ENCODE data around the gene ATRX.
"Not testable (repeated sequence)": the region's sequence is repeated elsewhere in the genome, so short reads cannot be mapped to it uniquely, and the experiment has no call there.

Gene ATRX

DNA sequence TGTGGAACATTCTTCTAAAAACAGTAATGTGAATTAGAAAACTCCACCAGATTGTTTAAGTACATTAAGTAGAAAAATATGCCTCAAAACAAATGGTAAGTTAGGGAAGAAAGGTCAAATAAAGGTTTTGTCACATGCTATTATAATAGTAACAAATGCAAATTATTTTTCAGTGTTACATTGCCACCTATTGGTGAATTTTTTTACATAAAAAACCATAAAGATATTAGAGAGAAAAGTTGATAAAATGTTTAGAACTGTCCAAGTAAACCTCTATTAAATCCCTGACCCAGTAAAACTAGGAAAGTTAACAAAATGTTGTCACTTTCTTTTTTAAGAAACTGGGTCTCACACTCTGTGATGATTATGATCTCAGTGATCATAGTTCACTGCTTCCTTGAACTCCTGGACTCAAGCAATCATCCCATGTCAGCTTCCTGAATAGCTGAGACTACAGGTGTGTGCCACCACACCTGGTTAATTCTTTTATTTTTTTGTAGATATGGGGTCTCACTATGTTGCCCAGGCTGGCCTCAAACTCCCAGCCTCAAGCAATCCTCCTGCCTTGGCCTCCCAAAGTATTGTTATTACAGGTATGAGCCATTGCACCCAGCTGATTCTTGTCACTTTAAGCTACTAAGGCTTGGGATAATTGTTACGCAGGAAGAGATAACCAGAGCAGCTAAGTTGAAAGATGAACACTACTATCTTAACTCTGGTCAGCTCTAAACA lies 157.6 kb downstream of the ATRX start:
- H3K27ac Mint-ChIP-seq: no peak overlapping the region
- H3K9me3 Mint-ChIP-seq: no peaks in the 10 kb centered on the region
- DNase-seq (ENCODE audit: low spot score): no peak
- H3K4me1 Mint-ChIP-seq (ENCODE audit: low read depth): no peaks in the 10 kb centered on the region
- peaks cover 20% of the 10 kb centered on the region for H3K36me3 Mint-ChIP-seq (ENCODE audit: low read depth)
- no peak overlapping the region for H3K4me3 Mint-ChIP-seq
- H3K27me3 Mint-ChIP-seq (ENCODE audit: low read depth): no peaks in the 10 kb centered on the region

- no peaks in the 10 kb centered on the region for H3K9me3 Mint-ChIP-seq
- peak overlapping the region; percentile 14 for H3K27ac Mint-ChIP-seq
- no peak overlapping the region for H3K4me3 Mint-ChIP-seq
- no peak for DNase-seq (ENCODE audit: low spot score)
- peaks cover 7% of the 10 kb centered on the region for H3K4me1 Mint-ChIP-seq (ENCODE audit: low read depth)
- H3K36me3 Mint-ChIP-seq (ENCODE audit: low read depth): peaks cover 22% of the 10 kb centered on the region
- H3K27me3 Mint-ChIP-seq (ENCODE audit: low read depth): no peaks in the 10 kb centered on the region
These were observed 163.3 kb downstream of the ATRX start for GRCh38 chrX:77622672-77623071.

DNA sequence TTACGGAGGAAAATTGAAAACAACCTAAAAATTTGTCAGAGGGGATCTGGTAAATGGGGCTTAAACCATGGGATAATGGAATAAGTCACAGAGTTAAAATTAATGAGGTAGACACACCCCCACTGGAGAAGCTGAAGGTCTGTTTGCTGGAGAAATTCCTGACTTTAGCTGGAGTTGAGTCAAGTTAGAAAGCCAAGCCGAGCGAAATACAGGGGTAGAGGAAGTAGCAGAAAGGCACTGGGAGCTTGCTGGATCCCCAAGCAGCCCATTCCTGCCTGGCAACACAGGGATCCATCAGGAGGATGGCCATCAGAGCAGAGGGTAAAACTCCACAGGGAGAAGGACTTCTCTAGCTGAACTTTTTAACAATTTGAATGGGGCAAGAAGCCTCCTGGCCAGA lies 163.8 kb downstream of the ATRX start:
- no peak overlapping the region for H3K4me3 Mint-ChIP-seq
- H3K27ac Mint-ChIP-seq: no peak overlapping the region
- no peaks in the 10 kb centered on the region for H3K9me3 Mint-ChIP-seq

GRCh38 chrX:77621453-77621852 lies 164.6 kb downstream of the ATRX start:
- not testable (repeated sequence) for H3K27ac Mint-ChIP-seq; H3K4me1 Mint-ChIP-seq (ENCODE audit: low read depth); DNase-seq (ENCODE audit: low spot score); H3K4me3 Mint-ChIP-seq; H3K9me3 Mint-ChIP-seq; H3K27me3 Mint-ChIP-seq (ENCODE audit: low read depth)
- H3K36me3 Mint-ChIP-seq (ENCODE audit: low read depth): peaks cover 22% of the 10 kb centered on the region

More for the DNA sequence above, 163.8 kb downstream of the ATRX start:
- no peaks in the 10 kb centered on the region for H3K27me3 Mint-ChIP-seq (ENCODE audit: low read depth)
- no peak for DNase-seq (ENCODE audit: low spot score)
- peaks cover 7% of the 10 kb centered on the region for H3K4me1 Mint-ChIP-seq (ENCODE audit: low read depth)
- H3K36me3 Mint-ChIP-seq (ENCODE audit: low read depth): peaks cover 22% of the 10 kb centered on the region

- no peaks in the 10 kb centered on the region for H3K9me3 Mint-ChIP-seq
- H3K4me3 Mint-ChIP-seq: no peak overlapping the region
- peaks cover 14% of the 10 kb centered on the region for H3K36me3 Mint-ChIP-seq (ENCODE audit: low read depth)
These were observed 168.8 kb downstream of the ATRX start for GRCh38 chrX:77617206-77617605.

DNA sequence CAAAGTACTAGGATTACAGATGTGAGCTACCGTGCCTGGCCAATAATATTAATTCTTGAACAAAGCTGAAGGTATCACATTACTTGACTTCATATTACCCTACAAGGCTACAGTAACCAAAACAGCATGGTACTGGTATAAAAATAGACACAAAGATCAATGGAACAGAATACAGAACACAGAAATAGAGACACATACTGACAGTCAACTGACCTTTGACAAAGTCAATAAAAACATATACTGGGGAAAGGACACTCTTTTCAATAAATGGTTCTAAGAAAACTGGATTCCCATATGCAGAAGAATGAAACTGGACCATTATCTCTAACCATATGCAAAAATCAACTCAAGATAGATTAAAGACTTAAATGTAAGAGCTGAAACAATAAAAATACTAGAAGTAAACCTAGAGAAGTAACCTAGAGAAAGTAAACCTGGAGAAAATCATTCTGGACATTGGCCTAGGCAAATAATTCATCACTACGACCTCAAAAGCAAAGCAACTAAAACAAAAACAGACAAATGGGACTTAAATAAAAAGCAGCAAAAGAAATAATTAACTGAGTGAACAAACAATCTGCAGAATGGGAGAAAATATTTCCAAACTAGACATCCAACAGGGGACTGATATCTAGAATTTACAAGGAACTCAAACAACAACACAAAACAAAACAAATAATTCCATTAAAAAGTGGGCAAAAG lies 182.2 kb downstream of the ATRX start:
- no peak for DNase-seq (ENCODE audit: low spot score)
- H3K27ac Mint-ChIP-seq: no peak overlapping the region
- H3K4me3 Mint-ChIP-seq: no peak overlapping the region
- H3K9me3 Mint-ChIP-seq: no peaks in the 10 kb centered on the region
- no peaks in the 10 kb centered on the region for H3K4me1 Mint-ChIP-seq (ENCODE audit: low read depth)
- peaks cover 28% of the 10 kb centered on the region for H3K36me3 Mint-ChIP-seq (ENCODE audit: low read depth)
- no peaks in the 10 kb centered on the region for H3K27me3 Mint-ChIP-seq (ENCODE audit: low read depth)

More at GRCh38 chrX:77617206-77617605, 168.8 kb downstream of the ATRX start:
- Mint-ChIP-seq H3K4me1 (ENCODE audit: low read depth) (no peaks in the 10 kb centered on the region), H3K27ac (no peak overlapping the region), H3K27me3 (ENCODE audit: low read depth) (no peaks in the 10 kb centered on the region)
- no peak for DNase-seq (ENCODE audit: low spot score)

DNA sequence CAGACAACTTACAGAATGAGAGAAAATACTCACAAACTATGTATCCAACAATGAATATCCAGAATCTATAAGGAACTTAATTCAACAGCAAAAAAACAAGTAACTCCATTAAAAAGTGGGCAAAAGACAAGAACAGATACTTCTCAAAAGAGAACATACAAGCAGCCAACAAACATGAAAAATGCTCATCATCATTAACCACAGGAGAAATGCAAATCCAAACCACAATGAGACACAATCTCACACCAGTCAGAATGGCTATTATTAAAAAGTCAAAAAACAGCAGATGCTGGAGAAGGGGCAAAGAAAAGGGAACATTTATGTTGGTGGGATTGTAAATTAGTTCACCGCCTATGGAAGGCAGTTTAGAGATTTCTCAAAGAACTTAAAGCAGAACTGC lies 188.5 kb downstream of the ATRX start:
- Mint-ChIP-seq H3K4me1 (ENCODE audit: low read depth) (peaks cover 2% of the 10 kb centered on the region), H3K4me3 (no peak overlapping the region), H3K27ac (no peak overlapping the region), H3K27me3 (ENCODE audit: low read depth) (no peaks in the 10 kb centered on the region), H3K36me3 (ENCODE audit: low read depth) (peaks cover 20% of the 10 kb centered on the region), H3K9me3 (no peaks in the 10 kb centered on the region)
- DNase-seq (ENCODE audit: low spot score): no peak

DNA sequence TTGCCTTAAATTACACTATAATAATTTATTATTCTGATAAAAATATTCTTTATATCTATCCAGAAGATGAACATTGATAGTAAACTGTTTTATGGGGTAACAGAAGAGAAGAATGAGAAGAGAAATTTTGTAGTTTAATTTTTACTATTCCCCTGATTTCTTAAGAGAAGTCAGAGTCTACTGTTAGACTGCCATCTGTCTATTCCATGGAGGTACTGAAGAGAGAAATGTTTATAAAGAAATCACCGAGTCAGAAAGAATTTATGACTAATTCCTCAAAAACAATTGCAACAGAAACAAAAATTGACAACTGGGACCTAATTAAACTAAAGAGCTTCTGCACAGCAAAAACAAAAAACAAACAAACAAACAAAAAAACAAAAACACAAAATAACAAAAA lies 188.9 kb downstream of the ATRX start:
- Mint-ChIP-seq H3K9me3 (no peaks in the 10 kb centered on the region), H3K27ac (no peak overlapping the region), H3K4me3 (no peak overlapping the region), H3K36me3 (ENCODE audit: low read depth) (peaks cover 20% of the 10 kb centered on the region), H3K4me1 (ENCODE audit: low read depth) (peaks cover 2% of the 10 kb centered on the region), H3K27me3 (ENCODE audit: low read depth) (no peaks in the 10 kb centered on the region)
- no peak for DNase-seq (ENCODE audit: low spot score)

GRCh38 chrX:77595848-77596247 lies 190.2 kb downstream of the ATRX start:
- Mint-ChIP-seq H3K9me3 (no peaks in the 10 kb centered on the region), H3K27ac (no peak overlapping the region), H3K27me3 (ENCODE audit: low read depth) (no peaks in the 10 kb centered on the region), H3K4me3 (no peak overlapping the region), H3K4me1 (ENCODE audit: low read depth) (peaks cover 2% of the 10 kb centered on the region), H3K36me3 (ENCODE audit: low read depth) (peaks cover 20% of the 10 kb centered on the region)
- no peak for DNase-seq (ENCODE audit: low spot score)

DNA sequence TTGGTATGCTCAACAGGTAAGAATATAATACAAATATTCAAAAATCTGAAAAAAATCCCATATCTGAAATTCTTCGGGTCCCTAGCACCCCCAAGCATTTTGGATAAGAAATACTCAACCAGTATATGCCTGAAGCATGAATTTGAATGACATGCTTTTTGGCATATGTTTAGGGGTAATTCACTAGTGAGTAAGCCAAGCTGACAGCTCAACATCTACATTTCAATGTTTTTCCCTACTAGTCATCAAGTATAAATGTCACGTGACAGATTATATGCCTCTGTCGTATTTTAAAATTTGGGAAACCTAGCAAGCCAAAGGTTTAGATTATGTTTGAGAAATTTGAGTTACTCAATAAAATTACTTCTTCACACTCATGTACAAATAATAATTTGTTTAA lies 213.7 kb downstream of the ATRX start:
- no peak overlapping the region for H3K27ac Mint-ChIP-seq

GRCh38 chrX:77565278-77565677 lies 220.7 kb downstream of the ATRX start:
- DNase-seq (ENCODE audit: low spot score): no peak
- Mint-ChIP-seq H3K36me3 (ENCODE audit: low read depth) (peaks cover 39% of the 10 kb centered on the region), H3K4me1 (ENCODE audit: low read depth) (no peaks in the 10 kb centered on the region), H3K27me3 (ENCODE audit: low read depth) (no peaks in the 10 kb centered on the region), H3K9me3 (peaks cover 6% of the 10 kb centered on the region), H3K4me3 (no peak overlapping the region), H3K27ac (no peak overlapping the region)

More for the DNA sequence above, 213.7 kb downstream of the ATRX start:
- H3K4me1 Mint-ChIP-seq (ENCODE audit: low read depth): no peaks in the 10 kb centered on the region
- no peaks in the 10 kb centered on the region for H3K9me3 Mint-ChIP-seq
- no peak for DNase-seq (ENCODE audit: low spot score)
- no peak overlapping the region for H3K4me3 Mint-ChIP-seq
- H3K36me3 Mint-ChIP-seq (ENCODE audit: low read depth): peaks cover 24% of the 10 kb centered on the region
- no peaks in the 10 kb centered on the region for H3K27me3 Mint-ChIP-seq (ENCODE audit: low read depth)

- peaks cover 39% of the 10 kb centered on the region for H3K36me3 Mint-ChIP-seq (ENCODE audit: low read depth)
These were observed 221.2 kb downstream of the ATRX start for GRCh38 chrX:77564823-77565222.

DNA sequence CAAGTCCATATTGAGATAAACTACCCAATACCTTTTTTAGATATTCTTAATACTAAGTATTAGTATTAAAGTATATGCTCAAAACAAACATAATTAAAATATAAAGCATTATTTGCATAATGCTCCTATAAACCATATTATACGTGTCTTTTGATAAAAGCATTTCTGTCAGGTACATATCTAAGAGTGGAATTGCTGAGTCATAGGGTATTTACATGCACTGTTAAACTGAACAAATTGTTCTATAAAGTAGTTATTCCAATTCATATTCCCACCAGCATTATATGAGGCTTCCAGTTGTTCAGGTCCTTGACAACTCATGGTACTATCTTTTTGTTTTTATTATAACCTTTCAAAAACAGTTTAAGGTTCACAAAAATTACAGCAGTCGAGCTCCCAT lies 224.6 kb downstream of the ATRX start:
- Mint-ChIP-seq H3K27me3 (ENCODE audit: low read depth) (no peaks in the 10 kb centered on the region), H3K4me3 (no peak overlapping the region), H3K4me1 (ENCODE audit: low read depth) (no peaks in the 10 kb centered on the region), H3K36me3 (ENCODE audit: low read depth) (peaks cover 16% of the 10 kb centered on the region), H3K9me3 (no peaks in the 10 kb centered on the region), H3K27ac (no peak overlapping the region)
- DNase-seq (ENCODE audit: low spot score): no peak

More at GRCh38 chrX:77564823-77565222, 221.2 kb downstream of the ATRX start:
- no peak for DNase-seq (ENCODE audit: low spot score)
- Mint-ChIP-seq H3K4me1 (ENCODE audit: low read depth) (no peaks in the 10 kb centered on the region), H3K4me3 (no peak overlapping the region), H3K9me3 (peaks cover 6% of the 10 kb centered on the region), H3K27me3 (ENCODE audit: low read depth) (no peaks in the 10 kb centered on the region), H3K27ac (no peak overlapping the region)

DNA sequence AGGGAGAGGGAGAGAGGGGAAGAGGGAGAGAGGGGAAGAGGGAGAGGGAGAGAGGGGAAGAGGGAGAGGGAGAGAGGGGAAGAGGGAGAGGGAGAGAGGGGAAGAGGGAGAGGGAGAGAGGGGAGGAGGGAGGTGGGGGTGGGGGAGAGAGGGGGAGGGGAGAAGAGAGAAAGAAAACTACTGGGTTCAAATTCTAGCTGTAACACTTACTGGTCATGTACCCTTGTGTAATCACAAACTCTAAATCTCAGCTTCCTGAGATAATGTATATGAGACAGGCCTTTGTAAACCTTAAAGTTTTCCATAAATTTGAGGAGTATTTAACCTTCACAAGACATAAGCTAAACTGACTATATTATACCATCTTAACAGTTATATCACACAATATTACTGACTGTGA lies 229.7 kb downstream of the ATRX start:
- Mint-ChIP-seq H3K9me3 (no peaks in the 10 kb centered on the region), H3K4me3 (no peak overlapping the region), H3K27ac (no peak overlapping the region), H3K36me3 (ENCODE audit: low read depth) (peaks cover 28% of the 10 kb centered on the region), H3K27me3 (ENCODE audit: low read depth) (no peaks in the 10 kb centered on the region), H3K4me1 (ENCODE audit: low read depth) (no peaks in the 10 kb centered on the region)
- DNase-seq (ENCODE audit: low spot score): no peak
